T47D (cell line): Measurements from ENCODE around the gene RHO.

ENCODE experiments used
- DNase-seq, 2 experiments: peaks; one replicate each; pipeline versions ENCODE4 v3.0.0 to v3.0.0-alpha.2; 2011 to 2012; ENCODE audit warnings: low read depth in 1 of 2, low spot score in 1 of 2
- JUND ChIP-seq: IDR thresholded peaks from 2 replicates; pipeline ENCODE4 v1.6.1; 2012; ENCODE audit warnings: low read depth
- in situ Hi-C: cut with HindIII; loops from 2 replicates; pipeline ENCODE4 v1.10.0; 2016; ENCODE audit warnings: low sequenced_read_pairs, low pct_unique_long_range_greater_than_20kb

The RHO gene

DNA sequence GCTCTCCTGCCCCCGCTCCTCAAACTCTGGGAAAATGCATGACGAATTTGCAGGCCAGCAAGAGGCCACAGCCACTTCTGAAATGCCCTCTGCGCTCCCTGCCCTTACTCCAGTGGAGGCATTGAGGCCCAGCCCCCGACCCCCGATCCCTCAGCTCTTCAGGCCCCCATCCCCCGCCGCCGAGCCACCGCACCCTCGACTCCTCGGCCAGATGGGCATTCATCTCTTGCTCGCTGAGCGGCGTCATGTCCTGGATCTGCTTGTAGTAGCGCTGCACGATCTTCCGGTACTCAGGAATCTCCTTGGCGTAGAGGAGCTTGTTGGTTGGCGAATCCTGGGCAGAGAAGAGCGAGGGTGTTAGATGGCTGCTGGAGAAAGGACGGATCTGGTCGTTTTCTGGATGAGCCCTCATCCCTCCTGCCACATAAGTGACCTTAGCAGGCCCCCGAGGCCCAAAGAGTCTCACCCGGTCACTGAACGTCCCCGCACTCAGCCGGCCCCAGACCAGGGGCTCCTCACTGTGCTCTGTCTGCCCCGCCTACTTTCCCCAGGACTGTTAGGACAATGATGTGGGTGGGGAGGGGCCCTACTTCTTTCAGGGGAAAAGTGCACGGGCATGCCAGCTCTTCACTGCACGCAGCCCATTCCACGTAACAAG lies 28.6 kb downstream of the RHO start:
- DNase-seq, result no peak
- in situ Hi-C loops, result no loop called here
- no peak for TF ChIP-seq JUND

DNA sequence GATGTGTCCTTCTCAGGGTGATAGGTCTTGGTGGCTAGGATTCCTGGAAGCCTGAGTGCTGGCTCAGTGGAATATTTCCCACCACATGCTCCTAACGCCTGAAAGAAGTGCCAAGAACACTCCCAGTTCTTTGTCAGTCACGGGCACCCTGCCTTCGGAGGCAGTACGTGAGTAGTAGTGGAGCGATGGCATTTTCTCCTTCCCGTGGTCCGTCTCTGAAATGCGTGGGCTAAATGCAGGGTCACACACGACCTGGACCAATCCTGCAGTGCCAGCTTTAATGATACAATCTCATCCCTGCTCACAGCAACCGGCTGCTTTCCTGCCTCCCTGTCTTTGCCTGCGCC lies 29.1 kb downstream of the RHO start:
- in situ Hi-C loops, result no loop called here
- TF ChIP-seq JUND, result no peak
- DNase-seq, result no peak

DNA sequence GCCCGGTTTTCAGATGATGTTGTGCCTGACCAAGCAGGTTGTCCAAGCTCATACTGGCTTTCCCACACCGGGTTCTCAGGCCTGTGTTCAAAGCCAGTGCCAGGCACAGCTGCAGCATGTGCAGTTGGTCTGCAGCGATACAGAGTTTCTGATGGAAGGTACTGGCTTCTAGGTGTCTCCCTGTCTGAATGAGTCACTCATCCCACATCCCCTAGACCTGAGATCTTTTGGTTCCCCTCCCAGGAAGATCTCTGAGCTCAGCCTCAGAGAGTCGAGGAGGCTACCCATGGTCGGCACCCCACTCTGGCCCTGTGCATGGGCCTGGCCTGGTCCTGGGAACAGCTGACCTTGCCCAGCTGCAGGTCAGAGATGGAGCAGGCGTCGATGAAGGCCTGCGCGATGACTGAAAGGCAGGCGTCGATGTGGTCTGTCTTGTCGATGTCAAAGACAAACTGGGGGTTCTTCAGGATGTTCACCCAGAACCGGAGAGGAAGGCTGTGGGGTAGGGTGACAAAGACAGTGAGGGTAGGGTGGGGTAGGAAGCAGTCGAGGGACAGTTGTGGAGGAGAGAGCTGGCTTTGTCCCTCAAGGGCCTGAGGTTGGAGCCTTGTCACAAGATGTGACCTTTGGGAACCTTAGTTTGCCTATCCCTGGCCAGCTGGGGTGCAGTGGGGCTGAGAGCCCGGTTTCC lies 29.8 kb downstream of the RHO start:
- in situ Hi-C loops, result no loop called here
- no peak for TF ChIP-seq JUND
- DNase-seq, result no peak

DNA sequence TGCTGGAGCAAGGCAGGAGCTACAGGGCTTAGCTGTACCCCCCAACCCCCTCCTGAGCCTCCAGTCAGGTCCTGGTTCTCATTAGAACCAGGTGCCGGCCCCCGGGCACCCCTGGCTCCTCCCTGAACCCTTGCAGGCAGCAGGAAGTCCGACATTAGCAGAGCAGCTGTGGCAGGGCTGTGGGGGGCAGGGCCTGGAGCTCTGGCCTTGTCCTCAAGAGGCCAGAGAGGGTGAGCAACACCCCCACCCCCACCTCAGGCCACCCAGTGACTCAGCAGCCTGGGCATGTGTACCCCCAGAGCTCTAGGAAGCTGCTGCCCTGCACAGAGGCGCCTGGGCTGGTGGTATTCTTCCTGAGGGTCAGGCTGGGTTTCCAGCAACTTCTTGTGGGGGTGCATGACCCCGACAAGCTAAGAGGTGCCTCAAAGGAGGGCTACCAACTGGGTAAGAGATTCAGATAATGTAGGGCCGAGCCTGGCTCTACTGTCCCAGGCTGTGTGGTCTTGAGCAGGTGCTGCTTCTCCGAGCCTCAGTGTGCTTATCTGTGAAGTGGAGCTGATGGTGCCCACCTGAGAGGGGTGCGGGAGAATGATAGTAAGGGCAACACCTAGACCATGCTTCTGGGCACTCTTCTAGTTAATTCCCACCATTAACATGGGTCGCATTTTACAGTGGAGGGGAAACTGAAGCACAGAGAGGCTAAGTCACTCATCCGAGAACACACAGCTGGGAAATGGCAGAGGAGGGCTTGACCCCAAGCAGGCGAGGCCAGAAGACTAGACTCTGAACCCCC lies 30.5 kb downstream of the RHO start:
- in situ Hi-C loops, result no loop called here
- no peak for DNase-seq
- TF ChIP-seq JUND, result no peak

DNA sequence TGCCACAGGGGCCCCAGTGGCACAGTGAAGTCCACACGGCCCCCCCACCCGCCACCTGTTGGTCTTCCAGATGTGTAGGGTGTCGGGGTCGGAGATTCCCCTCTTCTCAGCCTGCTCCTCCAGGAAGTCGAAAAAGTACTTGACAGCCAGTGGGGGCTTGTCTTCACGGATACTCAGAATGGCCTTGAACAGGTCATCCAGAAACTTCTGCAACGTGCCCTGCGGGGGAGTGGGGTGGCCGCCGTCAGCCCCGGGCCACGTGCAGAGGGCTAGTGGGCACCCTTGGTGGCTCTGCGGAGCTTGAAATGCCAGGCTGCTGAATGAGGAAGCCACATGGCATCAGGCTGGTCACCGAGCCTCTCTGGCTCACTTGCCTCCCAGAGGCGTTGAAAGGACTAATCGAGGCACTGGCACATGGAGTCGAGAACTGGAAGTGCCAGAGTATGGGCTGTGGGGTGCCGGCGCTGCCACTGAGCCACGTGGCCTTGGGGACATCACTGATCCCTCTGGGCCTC lies 31.2 kb downstream of the RHO start:
- in situ Hi-C loops, result no loop called here
- no peak for TF ChIP-seq JUND

DNA sequence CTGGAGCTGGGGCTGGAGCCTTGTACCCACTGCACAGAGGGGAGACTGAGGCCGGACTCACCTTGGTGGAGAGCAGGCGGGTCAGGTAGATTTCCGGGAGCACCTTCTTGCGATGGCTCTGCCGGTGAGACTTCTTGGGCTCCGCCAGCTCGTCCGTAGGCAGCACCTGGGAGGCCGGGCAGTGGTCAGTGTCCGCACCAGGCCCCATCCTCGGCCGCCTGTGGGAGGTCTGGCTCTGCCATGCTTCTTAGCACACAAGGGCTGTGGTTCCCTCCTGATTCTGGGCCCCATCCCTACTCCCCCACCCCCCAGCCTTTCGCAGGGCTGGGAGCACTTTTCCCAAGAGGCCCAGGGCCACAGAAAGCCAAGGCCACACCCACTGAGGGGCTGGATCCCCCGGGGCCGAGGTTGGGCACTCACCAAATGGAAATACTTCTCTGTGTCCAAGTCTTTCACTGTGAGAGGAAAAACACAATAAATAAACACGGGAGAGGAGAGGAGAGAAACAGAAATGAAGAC lies 31.9 kb downstream of the RHO start:
- no peak for DNase-seq

More for the DNA sequence above, 31.2 kb downstream of the RHO start:
- no peak for DNase-seq

DNA sequence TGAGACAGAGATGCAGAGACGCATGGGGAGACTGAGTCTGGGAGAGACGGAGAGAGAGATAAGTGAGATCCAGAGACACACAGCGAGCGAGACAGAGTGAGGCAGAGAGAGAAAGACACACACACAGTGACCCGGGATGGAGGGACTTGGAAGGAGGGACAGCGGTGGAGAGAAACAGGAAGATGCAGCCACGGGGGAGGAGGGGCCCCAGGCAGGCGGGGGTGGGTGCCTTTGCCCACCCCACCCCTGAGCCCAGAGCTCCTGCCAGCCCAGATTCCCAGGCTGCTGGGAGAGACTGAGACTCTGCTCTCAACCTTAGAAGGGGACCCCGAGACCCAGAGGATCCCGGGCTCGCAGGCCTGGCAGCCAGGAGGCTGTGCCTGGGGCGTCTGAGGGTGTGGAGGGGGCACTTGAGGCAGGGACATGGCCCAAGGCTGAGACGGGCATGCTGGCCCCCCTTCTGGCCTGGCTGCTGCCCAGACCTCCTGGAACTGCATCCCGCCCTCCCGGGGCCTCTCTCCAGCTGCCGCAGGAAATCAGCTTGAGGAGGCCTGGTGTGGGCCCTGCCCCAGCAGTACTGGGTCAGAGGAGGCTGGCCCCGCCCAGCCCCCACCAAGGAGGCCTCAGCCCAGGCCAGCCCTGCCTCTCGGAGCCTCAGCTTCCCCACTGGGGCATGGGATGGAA lies 32.6 kb downstream of the RHO start:
- no peak for DNase-seq
- no peak for TF ChIP-seq JUND
- in situ Hi-C loops, result no loop called here

More for the DNA sequence above, 31.9 kb downstream of the RHO start:
- no peak for TF ChIP-seq JUND
- in situ Hi-C loops, result no loop called here

DNA sequence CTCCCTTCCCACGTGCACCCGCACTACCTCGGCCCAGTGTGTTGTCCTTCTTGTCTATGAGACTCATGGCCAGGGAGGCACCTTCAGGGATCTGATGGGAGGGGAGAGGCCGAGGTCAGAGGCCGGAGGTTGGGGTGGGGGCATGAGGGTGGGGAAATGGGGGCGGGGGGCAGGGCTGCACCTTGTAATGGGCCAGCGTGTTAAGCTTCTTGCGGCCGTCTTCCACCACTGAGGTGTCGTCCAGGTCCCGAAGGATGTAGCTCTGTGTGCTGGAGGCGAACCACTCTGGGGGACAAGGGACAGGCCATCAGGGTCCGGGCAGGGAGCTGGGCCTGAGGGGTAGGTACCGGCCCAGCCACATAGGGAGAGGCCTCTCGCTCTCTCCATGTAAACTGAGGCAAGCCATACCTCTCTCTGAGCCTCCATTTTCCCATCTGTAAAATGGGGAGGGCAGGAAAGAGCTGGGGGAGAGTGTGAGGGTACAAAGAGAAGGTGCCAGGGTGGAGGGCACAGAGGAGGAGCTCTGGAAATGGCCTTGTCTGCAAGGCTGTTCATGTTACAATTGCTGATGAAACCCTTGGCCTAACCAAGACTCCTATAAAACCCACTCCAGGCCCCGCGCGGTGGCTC lies 33.3 kb downstream of the RHO start:
- in situ Hi-C loops, result no loop called here
- DNase-seq, result no peak
- TF ChIP-seq JUND, result no peak

DNA sequence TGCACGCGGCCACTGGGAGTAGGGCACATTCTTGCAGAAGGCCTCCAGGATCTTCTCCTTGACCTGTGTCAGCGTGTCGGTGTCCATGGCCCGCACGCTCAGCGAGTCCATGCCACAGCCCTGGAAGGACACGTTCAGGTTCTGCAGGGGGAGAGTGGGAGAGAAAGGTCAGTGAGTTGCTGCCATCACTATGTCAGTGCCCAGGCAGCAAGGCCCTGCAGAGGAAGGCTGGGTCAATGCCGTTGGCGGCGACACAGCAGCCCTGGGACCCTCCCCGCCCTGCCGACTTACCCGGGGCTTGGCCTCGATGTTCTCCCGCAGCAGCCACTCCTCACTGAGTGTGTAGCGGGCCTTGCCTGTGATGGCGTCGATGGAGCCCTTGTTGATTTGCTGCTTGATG lies 34.4 kb downstream of the RHO start:
- in situ Hi-C loops, result no loop called here
- DNase-seq, result no peak
- no peak for TF ChIP-seq JUND

DNA sequence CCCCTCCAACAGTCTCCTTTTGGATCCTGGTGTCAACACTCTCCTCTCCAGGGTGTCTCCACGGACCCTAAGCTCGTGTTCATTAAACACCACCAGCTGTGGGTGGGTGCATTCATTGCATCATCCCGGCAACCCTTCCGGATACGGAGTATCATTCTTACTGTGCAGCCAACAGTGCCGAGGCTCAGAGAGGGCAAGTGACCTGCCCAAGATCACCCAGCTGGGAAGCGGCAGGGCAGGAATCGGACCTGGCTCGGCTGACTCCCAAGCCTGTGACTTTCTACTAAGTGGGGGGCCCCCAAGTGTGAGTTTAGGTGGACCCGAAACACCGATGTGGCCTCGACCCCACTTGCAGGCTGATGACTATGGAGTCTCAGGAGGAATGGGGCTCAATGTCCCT lies 34.9 kb downstream of the RHO start:
- no peak for DNase-seq
- TF ChIP-seq JUND, result no peak
- in situ Hi-C loops, result no loop called here

DNA sequence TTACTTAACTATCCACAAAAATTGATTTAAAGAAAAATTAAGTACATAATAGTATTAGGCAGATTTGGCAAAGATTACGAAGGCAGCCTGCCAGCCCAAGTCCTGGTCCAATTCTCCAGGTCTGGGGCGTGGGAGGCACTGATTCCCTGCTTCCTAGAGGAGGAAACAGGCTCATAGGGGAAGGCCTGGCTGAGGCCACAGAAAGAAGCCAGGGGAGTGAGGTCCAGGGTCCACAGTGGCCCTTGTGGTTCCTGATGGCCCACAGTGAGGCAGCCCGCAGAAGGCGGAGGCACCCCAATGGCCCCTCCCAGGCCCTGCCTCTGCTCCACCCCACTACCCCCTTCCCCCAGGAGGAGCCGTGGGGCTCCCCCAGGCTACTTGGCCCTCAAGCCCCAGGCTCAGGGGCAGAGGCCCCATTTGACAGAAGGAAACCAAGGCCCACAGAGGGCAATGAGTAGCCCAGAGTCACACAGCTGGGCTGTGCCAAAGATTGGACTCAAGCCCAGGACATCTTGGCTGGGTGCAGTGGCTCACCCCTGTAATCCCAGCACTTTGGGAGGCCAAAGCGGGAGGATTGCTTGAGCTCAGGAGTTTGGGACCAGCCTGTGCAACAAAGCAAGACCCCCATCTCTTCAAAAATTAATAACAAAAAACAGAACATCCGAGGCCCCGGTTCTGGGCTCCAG lies 35.6 kb downstream of the RHO start:
- DNase-seq, result no peak
- no peak for TF ChIP-seq JUND
- in situ Hi-C loops, result no loop called here
